ENCODE measurements around the gene SRC. TPM values are rescaled to one million over a fixed set of nuclear protein-coding genes. Genes with fewer than 3 reads are reported as not detected.

The SRC gene
- total RNA-seq, 6 experiments from 2014 or later, result 22.0 to 35.6 (median 24.6) TPM

DNA sequence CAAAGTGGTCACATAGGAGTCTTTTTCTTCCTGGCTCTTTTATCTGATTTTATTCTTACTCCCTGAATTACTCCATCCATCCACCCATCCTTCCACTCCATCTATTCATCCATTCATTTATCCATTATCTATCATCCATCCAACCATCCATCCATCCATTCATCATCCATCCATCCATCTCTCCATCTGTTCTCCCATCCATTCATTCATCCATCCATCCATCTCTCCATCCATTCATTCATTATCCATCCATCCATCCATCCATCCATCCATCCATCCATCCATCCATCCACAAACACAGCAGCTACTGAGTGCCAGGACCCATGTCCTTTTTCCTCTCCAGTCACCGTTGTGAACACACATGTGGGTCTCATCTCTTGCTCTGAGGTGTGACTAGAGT lies 96.6 kb downstream of the SRC start:
- H3K36me3 Mint-ChIP-seq (ENCODE audit: low read depth), result no peaks in the 10 kb centered on the region
- TF ChIP-seq, protein P1, sequence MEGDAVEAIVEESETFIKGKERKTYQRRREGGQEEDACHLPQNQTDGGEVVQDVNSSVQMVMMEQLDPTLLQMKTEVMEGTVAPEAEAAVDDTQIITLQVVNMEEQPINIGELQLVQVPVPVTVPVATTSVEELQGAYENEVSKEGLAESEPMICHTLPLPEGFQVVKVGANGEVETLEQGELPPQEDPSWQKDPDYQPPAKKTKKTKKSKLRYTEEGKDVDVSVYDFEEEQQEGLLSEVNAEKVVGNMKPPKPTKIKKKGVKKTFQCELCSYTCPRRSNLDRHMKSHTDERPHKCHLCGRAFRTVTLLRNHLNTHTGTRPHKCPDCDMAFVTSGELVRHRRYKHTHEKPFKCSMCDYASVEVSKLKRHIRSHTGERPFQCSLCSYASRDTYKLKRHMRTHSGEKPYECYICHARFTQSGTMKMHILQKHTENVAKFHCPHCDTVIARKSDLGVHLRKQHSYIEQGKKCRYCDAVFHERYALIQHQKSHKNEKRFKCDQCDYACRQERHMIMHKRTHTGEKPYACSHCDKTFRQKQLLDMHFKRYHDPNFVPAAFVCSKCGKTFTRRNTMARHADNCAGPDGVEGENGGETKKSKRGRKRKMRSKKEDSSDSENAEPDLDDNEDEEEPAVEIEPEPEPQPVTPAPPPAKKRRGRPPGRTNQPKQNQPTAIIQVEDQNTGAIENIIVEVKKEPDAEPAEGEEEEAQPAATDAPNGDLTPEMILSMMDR (IDR thresholded peaks at IDR 0.05), result no peak
- DNase-seq, result no peak
- H3K4me1 Mint-ChIP-seq (ENCODE audit: low read depth), result no peaks in the 10 kb centered on the region
- H3K4me3 Mint-ChIP-seq, result no peak overlapping the region
- H3K9me3 Mint-ChIP-seq, result no peaks in the 10 kb centered on the region
- no peak overlapping the region for H3K27ac Mint-ChIP-seq
- peaks cover 38% of the 10 kb centered on the region for H3K27me3 Mint-ChIP-seq (ENCODE audit: insufficient read depth)

- Mint-ChIP-seq H3K4me1 (ENCODE audit: low read depth) (no peaks in the 10 kb centered on the region), H3K27me3 (ENCODE audit: insufficient read depth) (peaks cover 42% of the 10 kb centered on the region), H3K4me3 (no peak overlapping the region), H3K27ac (no peak overlapping the region), H3K9me3 (no peaks in the 10 kb centered on the region), H3K36me3 (ENCODE audit: low read depth) (no peaks in the 10 kb centered on the region)
- TF ChIP-seq, protein P1 (IDR thresholded peaks at IDR 0.05), result no peak
- no peak for DNase-seq
Measured at GRCh38 chr20:37442986-37443385, 97.0 kb downstream of the SRC start.

DNA sequence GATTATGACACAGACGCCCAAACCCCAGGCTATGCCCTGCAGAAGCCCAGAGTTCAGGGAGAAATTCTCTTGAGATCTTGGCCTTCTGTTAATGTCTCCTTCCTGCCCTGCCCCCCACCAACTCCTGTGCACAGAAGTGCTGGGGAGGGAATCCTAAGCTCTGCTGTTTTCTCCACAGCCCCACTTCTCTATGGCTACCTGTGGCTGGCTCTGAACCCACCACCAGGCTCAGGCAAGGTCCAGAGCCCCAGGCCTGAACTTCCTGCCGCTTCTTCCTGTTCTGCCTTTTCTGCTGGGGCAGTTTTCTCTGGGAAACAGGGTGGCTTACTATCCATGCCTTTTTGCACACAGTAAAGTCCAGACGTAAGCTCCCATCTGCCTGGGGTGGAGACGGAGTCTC lies 97.7 kb downstream of the SRC start:
- no peaks in the 10 kb centered on the region for H3K36me3 Mint-ChIP-seq (ENCODE audit: low read depth)
- H3K4me1 Mint-ChIP-seq (ENCODE audit: low read depth), result no peaks in the 10 kb centered on the region
- H3K27me3 Mint-ChIP-seq (ENCODE audit: insufficient read depth), result peaks cover 40% of the 10 kb centered on the region
- H3K27ac Mint-ChIP-seq, result no peak overlapping the region
- no peak overlapping the region for H3K4me3 Mint-ChIP-seq
- no peak for DNase-seq
- TF ChIP-seq, protein P1 (IDR thresholded peaks at IDR 0.05), result no peak
- H3K9me3 Mint-ChIP-seq, result no peaks in the 10 kb centered on the region

DNA sequence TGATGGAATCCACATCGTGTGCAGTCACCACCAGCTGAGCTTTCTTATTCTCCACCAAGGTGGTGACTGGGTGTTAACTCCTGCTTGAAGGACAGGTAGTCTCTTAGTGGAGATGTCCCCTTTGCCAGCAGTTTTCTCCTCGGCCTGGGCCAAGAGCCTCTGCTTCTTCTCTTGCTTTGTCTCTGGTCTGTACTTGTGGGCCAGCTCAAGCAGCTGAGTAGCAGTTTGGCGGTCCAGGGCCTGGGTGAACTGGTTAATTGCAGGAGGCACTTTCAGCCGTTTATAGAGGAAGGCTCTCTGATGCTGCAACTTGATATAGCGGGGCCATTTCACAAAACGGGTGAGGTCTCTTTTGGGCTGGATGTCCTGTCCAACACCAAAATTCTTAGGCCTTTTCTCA lies 99.1 kb downstream of the SRC start:
- Mint-ChIP-seq H3K36me3 (ENCODE audit: low read depth) (no peaks in the 10 kb centered on the region), H3K27me3 (ENCODE audit: insufficient read depth) (peaks cover 26% of the 10 kb centered on the region), H3K27ac (no peak overlapping the region), H3K4me1 (ENCODE audit: low read depth) (no peaks in the 10 kb centered on the region), H3K9me3 (no peaks in the 10 kb centered on the region), H3K4me3 (no peak overlapping the region)
- TF ChIP-seq, protein P1 (IDR thresholded peaks at IDR 0.05), result no peak
- no peak for DNase-seq

DNA sequence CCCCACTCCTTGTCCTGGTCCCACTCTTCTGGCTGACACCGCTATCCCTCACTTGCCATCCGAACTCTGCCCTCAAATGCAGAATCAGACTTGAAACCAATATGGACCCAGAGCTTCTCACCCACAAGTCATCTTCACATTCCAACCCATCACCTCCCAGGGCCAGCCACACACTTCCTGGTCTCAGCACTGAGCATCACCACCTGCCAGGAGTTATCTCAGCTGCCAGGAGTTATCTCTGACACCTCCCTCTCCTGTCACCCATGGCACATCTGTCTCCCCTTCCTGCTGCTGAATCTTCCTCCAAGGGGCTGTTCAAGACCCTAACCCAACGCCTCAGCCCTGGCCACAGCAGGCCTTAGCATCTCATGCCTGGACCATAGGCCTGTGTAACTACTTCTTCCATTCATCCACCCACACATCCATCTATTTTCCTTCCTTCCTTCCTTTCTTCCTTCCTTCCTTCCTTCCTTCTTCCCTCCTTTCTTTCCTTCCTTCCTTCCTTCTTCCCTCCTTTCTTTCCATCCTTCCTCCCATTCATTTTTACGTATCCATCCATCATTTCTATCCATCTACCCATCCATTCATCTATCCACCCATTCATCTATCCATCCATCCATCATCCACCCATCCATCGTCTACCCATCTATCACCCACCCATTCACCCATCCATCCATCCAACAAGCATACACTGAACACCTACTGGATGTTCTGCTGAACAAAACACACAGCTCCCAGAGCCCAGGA lies 100.5 kb downstream of the SRC start:
- Mint-ChIP-seq H3K36me3 (ENCODE audit: low read depth) (no peaks in the 10 kb centered on the region), H3K4me3 (no peak overlapping the region)
- TF ChIP-seq, protein P1 (IDR thresholded peaks at IDR 0.05), result no peak

More for the DNA sequence above, 100.5 kb downstream of the SRC start:
- H3K27ac Mint-ChIP-seq, result no peak overlapping the region
- H3K27me3 Mint-ChIP-seq (ENCODE audit: insufficient read depth), result peaks cover 25% of the 10 kb centered on the region
- H3K4me1 Mint-ChIP-seq (ENCODE audit: low read depth), result no peaks in the 10 kb centered on the region
- H3K9me3 Mint-ChIP-seq, result no peaks in the 10 kb centered on the region
- DNase-seq, result no peak
